ENCODE results near the gene KRTCAP2.
"Not testable (repeated sequence)": the region's sequence is repeated elsewhere in the genome, so short reads cannot be mapped to it uniquely, and the experiment has no call there.

KRTCAP2 gene

DNA sequence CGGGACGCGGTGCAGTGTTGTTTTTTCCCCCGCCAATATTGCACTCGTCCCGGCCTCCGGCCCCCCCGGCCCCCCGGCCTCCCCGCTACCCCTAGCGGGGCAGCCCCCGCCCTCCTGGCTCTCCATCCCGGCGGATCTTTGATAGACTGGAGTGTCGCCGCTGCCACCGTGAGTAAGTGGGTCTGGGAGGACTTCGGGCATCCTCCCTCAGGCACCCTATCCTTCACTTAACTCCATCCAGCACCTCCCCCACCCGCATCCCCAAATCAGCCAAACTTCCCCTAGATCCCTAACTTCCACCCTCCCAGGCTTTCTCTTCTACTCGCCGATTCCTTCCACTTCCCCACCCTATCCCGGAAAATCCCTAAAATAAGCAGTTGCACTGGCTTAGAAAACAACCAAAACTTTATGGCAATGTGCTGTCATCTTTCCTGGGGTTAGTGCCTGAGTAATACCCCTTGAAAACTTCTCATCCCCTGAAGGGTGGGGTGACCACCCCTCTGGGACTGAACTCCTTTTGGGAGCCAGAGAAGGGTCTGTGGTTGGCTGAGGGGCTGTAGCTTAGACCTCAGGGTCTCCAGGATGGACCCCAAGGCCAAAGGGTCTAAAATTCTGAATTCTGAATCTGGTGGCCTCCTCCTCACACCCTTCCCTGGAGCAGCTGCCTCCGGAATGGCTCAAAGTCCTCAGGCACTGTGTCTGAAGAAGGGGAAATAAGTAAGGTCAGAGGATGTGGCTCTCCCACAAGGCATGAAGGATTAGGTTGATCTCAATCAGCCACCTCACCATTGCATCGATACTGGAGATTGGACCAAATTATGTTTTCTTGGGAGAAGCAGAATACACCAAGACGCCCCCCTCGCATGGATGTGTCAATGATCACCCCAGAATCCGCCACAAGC lies 22.3 kb upstream of the KRTCAP2 start:
- no peaks in the 10 kb centered on the region for H3K79me2 ChIP-seq (ENCODE audit: low read length)
- H3K27me3 ChIP-seq (replicated peaks; ENCODE audit: insufficient read depth, low read length), result peaks cover 71% of the 10 kb centered on the region
- no peaks in the 10 kb centered on the region for H3F3A ChIP-seq (ENCODE audit: insufficient read depth, low read length)
- no peak overlapping the region for H3K27ac ChIP-seq (ENCODE audit: low read length)
- no peaks in the 10 kb centered on the region for H3K36me3 ChIP-seq (replicated peaks; ENCODE audit: insufficient read depth, low read length)
- no peak overlapping the region for H3K9ac ChIP-seq (ENCODE audit: low read length)
- H3K9me2 ChIP-seq (replicated peaks; ENCODE audit: insufficient read depth, low read length), result no peaks in the 10 kb centered on the region
- no peak overlapping the region for H3K4me3 ChIP-seq (ENCODE audit: low read length)
- DNase-seq, result no peak
- H3K4me2 ChIP-seq (ENCODE audit: low read depth, low read length), result peak overlapping the region; percentile 97; the same call in 1 of the 2 replicates
- H3K4me1 ChIP-seq (ENCODE audit: low read length), result peaks cover 15% of the 10 kb centered on the region; the same call in 1 of the 2 replicates
- H4K20me1 ChIP-seq (ENCODE audit: insufficient read depth, low read length), result no peaks in the 10 kb centered on the region
- no peak overlapping the region; the same call in 1 of the 2 replicates for H2AFZ ChIP-seq (ENCODE audit: low read length)
- no peaks in the 10 kb centered on the region for H3K9me3 ChIP-seq (replicated peaks; ENCODE audit: insufficient read depth, low read length)
- TF ChIP-seq EZH2phosphoT487 (IDR thresholded peaks at IDR 0.05; ENCODE audit: low read length) (no peak), EZH2 (optimal IDR thresholded peaks at IDR 0.05; ENCODE audit: low read depth, low read length) (no peak)
- TF ChIP-seq, protein P1, sequence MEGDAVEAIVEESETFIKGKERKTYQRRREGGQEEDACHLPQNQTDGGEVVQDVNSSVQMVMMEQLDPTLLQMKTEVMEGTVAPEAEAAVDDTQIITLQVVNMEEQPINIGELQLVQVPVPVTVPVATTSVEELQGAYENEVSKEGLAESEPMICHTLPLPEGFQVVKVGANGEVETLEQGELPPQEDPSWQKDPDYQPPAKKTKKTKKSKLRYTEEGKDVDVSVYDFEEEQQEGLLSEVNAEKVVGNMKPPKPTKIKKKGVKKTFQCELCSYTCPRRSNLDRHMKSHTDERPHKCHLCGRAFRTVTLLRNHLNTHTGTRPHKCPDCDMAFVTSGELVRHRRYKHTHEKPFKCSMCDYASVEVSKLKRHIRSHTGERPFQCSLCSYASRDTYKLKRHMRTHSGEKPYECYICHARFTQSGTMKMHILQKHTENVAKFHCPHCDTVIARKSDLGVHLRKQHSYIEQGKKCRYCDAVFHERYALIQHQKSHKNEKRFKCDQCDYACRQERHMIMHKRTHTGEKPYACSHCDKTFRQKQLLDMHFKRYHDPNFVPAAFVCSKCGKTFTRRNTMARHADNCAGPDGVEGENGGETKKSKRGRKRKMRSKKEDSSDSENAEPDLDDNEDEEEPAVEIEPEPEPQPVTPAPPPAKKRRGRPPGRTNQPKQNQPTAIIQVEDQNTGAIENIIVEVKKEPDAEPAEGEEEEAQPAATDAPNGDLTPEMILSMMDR (IDR thresholded peaks at IDR 0.05; ENCODE audit: low read length), result no peak

DNA sequence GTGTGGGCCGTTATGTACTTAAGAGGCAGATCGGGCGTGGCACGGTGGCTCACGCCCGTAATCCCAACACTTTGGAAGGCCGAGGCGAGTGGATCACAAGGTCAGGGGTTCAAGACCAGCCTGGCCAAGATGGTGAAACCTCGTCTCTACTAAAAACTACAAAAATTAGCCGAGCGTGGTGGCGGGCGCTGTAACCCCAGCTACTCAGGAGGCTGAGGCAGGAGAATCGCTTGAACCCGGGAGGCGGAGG lies 20.8 kb upstream of the KRTCAP2 start:
- DNase-seq; H3F3A ChIP-seq (ENCODE audit: insufficient read depth, low read length); H3K79me2 ChIP-seq (ENCODE audit: low read length); H3K36me3 ChIP-seq (replicated peaks; ENCODE audit: insufficient read depth, low read length); H4K20me1 ChIP-seq (ENCODE audit: insufficient read depth, low read length); H3K9ac ChIP-seq (ENCODE audit: low read length); H3K9me2 ChIP-seq (replicated peaks; ENCODE audit: insufficient read depth, low read length); H3K9me3 ChIP-seq (replicated peaks; ENCODE audit: insufficient read depth, low read length); H3K27ac ChIP-seq (ENCODE audit: low read length): not testable (repeated sequence)
- Histone ChIP-seq H3K4me3 (ENCODE audit: low read length) (peak overlapping the region; percentile 61), H3K4me2 (ENCODE audit: low read depth, low read length) (peak overlapping the region; percentile 97), H3K27me3 (replicated peaks; ENCODE audit: insufficient read depth, low read length) (peaks cover 60% of the 10 kb centered on the region), H2AFZ (ENCODE audit: low read length) (peak overlapping the region; percentile 94; the same call in 1 of the 2 replicates), H3K4me1 (ENCODE audit: low read length) (peaks cover 15% of the 10 kb centered on the region; the same call in 1 of the 2 replicates)

DNA sequence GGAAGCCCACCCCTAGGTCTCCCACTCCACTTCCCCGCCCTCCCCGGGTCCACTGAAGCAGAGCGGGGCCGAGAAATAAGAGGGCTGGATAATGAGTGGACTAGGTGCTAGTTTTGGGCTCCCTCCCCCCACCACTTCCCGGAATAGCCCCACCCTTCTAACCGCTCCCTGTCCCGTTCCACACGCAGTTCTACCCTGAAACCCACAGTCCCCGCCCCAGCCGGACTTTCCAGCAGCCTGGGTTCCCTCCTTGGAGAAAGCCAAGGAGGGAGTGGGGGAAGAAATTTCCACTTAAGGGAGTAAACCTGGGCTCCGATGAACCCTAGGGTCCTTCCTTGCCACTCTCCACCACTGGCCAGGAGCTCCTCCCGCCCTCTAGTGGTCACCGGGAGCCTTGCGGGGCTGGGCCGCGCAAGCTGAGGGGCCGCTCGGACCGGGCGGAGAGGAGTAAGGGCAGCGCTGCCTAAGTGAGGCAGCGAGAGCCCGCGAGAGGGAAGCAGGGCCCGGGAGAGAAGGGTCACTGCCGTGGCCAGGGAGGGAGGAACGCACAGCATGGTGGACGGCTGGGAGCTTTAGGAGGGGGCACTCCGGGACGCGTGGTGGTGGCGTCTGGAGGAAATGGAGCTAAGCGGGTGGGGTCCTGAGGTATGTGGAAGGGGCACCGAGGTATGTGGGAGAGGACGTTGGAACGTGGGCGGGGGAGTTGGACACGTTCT lies 20.3 kb upstream of the KRTCAP2 start:
- no peaks in the 10 kb centered on the region for H3K79me2 ChIP-seq (ENCODE audit: low read length)
- H3K27me3 ChIP-seq (replicated peaks; ENCODE audit: insufficient read depth, low read length), result peaks cover 57% of the 10 kb centered on the region
- no peaks in the 10 kb centered on the region for H3K36me3 ChIP-seq (replicated peaks; ENCODE audit: insufficient read depth, low read length)
- H3K4me2 ChIP-seq (ENCODE audit: low read depth, low read length), result peak overlapping the region; percentile 97
- peak overlapping the region; percentile 94 for H2AFZ ChIP-seq (ENCODE audit: low read length)
- H3F3A ChIP-seq (ENCODE audit: insufficient read depth, low read length), result no peaks in the 10 kb centered on the region
- H3K4me1 ChIP-seq (ENCODE audit: low read length), result peaks cover 15% of the 10 kb centered on the region; the same call in 1 of the 2 replicates
- peak; percentile 76 for DNase-seq
- H3K9me3 ChIP-seq (replicated peaks; ENCODE audit: insufficient read depth, low read length), result no peaks in the 10 kb centered on the region
- H3K9me2 ChIP-seq (replicated peaks; ENCODE audit: insufficient read depth, low read length), result no peaks in the 10 kb centered on the region
- peak overlapping the region; percentile 31; the same call in 1 of the 2 replicates for H3K9ac ChIP-seq (ENCODE audit: low read length)
- no peak for TF ChIP-seq EZH2 (optimal IDR thresholded peaks at IDR 0.05; ENCODE audit: low read depth, low read length)
- TF ChIP-seq, protein P1 (IDR thresholded peaks at IDR 0.05; ENCODE audit: low read length), result peak; percentile 100
- H3K4me3 ChIP-seq (ENCODE audit: low read length), result peak overlapping the region; percentile 61
- no peak overlapping the region for H3K27ac ChIP-seq (ENCODE audit: low read length)
- H4K20me1 ChIP-seq (ENCODE audit: insufficient read depth, low read length), result no peaks in the 10 kb centered on the region
